WTC11 (cell line): ENCODE data around the gene NOP16. TPM values are rescaled to one million over a fixed set of nuclear protein-coding genes. Genes with fewer than 3 reads are reported as not detected.

ENCODE experiments used
- ATAC-seq: fragments of 200-7000 bp; cut with Tn5 transposase; 2 replicates; pipeline ENCODE4 v1.10.0; 2021; ENCODE audit warnings: mild to moderate bottlenecking, moderate library complexity
- CTCF ChIA-PET: fragments of 300-600 bp; sonication (Branson Sonifier 250); formaldehyde crosslinking; loops from one replicate; lab custom pipeline; 2021; ENCODE audit warnings: antibody characterized with exemption; lab: Charles Lee
- POLR2A ChIA-PET: fragments of 350-600 bp; sonication (Branson Sonifier 250); formaldehyde crosslinking; loops from one replicate; lab custom pipeline; 2021; ENCODE audit warnings: antibody characterized with exemption; lab: Charles Lee
- DNase-seq: peaks from one replicate; pipeline ENCODE4 v3.0.0; 2021; ENCODE audit warnings: low spot score
- H3K27ac Mint-ChIP-seq: 2 replicates; pipeline ENCODE4 v1.8.0; 2021; ENCODE audit warnings: mixed read lengths
- H3K27me3 Mint-ChIP-seq: 2 replicates; pipeline ENCODE4 v1.8.0; 2021; ENCODE audit warnings: low read depth, mild to moderate bottlenecking, moderate library complexity, mixed read lengths
- H3K36me3 Mint-ChIP-seq: 2 replicates; pipeline ENCODE4 v1.8.0; 2021; ENCODE audit warnings: mixed read lengths
- H3K4me1 Mint-ChIP-seq: 2 replicates; pipeline ENCODE4 v1.8.0; 2022; ENCODE audit warnings: mixed read lengths
- H3K4me3 Mint-ChIP-seq: 2 replicates; pipeline ENCODE4 v1.8.0; 2021; ENCODE audit warnings: mild to moderate bottlenecking, moderate library complexity, mixed read lengths
- H3K9me3 Mint-ChIP-seq: 2 replicates; pipeline ENCODE4 v1.8.0; 2021; ENCODE audit warnings: mixed read lengths
- ATF1 ChIP-seq: sonication (generic); formaldehyde crosslinking; IDR thresholded peaks from 2 replicates; pipeline ENCODE4 v1.8.1; 2023; ENCODE audit warnings: mild to moderate bottlenecking, moderate library complexity, missing genetic modification reagents
- FOXP1 ChIP-seq: sonication (generic); formaldehyde crosslinking; IDR thresholded peaks from 2 replicates; pipeline ENCODE4 v1.8.0; 2022; ENCODE audit warnings: missing genetic modification reagents, mild to moderate bottlenecking, moderate library complexity, borderline replicate concordance
- GABPB1 ChIP-seq: sonication (generic); formaldehyde crosslinking; IDR thresholded peaks from 2 replicates; pipeline ENCODE4 v1.8.1; 2023; ENCODE audit warnings: mild to moderate bottlenecking, missing genetic modification reagents
- HMGXB4 ChIP-seq: sonication (generic); formaldehyde crosslinking; IDR thresholded peaks from 2 replicates; pipeline ENCODE4 v1.8.1; 2023; ENCODE audit warnings: mild to moderate bottlenecking, moderate library complexity, missing genetic modification reagents
- IRF1 ChIP-seq: sonication (generic); formaldehyde crosslinking; IDR thresholded peaks from 2 replicates; pipeline ENCODE4 v1.8.0; 2023; ENCODE audit warnings: missing genetic modification reagents
- IRF2 ChIP-seq: sonication (generic); formaldehyde crosslinking; IDR thresholded peaks from 2 replicates; pipeline ENCODE4 v1.8.0; 2022; ENCODE audit warnings: low read depth, missing genetic modification reagents, borderline replicate concordance
- JAZF1 ChIP-seq: fragments of 250-450 bp; sonication (Bioruptor Pico); IDR thresholded peaks from 2 replicates; pipeline ENCODE4 v1.9.0; 2021; ENCODE audit warnings: moderate library complexity, mild to moderate bottlenecking, inconsistent platforms
- JUN ChIP-seq: sonication (generic); formaldehyde crosslinking; IDR thresholded peaks from 2 replicates; pipeline ENCODE4 v1.8.0; 2023; ENCODE audit warnings: mild to moderate bottlenecking, missing genetic modification reagents
- KAT7 ChIP-seq: sonication (generic); formaldehyde crosslinking; IDR thresholded peaks from 2 replicates; pipeline ENCODE4 v1.8.1; 2023; ENCODE audit warnings: missing genetic modification reagents, mild to moderate bottlenecking, borderline replicate concordance
- MAX ChIP-seq: sonication (generic); formaldehyde crosslinking; IDR thresholded peaks from 2 replicates; pipeline ENCODE4 v1.8.0; 2022; ENCODE audit warnings: mild to moderate bottlenecking, missing genetic modification reagents
- SOX15 ChIP-seq: fragments of 250-450 bp; sonication (Bioruptor Pico); IDR thresholded peaks from 2 replicates; pipeline ENCODE4 v1.9.0; 2021; ENCODE audit warnings: mild to moderate bottlenecking
- SP1 ChIP-seq: sonication (generic); formaldehyde crosslinking; conservative IDR thresholded peaks from 2 replicates; pipeline ENCODE4 v1.8.1; 2022; ENCODE audit warnings: missing genetic modification reagents
- TEAD1 ChIP-seq: sonication (generic); formaldehyde crosslinking; IDR thresholded peaks from 2 replicates; pipeline ENCODE4 v1.8.0; 2022; ENCODE audit warnings: mild to moderate bottlenecking, missing genetic modification reagents
- ZBTB43 ChIP-seq: sonication (generic); formaldehyde crosslinking; IDR thresholded peaks from 2 replicates; pipeline ENCODE4 v1.8.1; 2023; ENCODE audit warnings: mild to moderate bottlenecking, missing genetic modification reagents
- ZNF138 ChIP-seq: sonication (generic); formaldehyde crosslinking; conservative IDR thresholded peaks from 2 replicates; pipeline ENCODE4 v1.8.1; 2022; ENCODE audit warnings: mild to moderate bottlenecking, moderate library complexity, missing genetic modification reagents
- ZNF532 ChIP-seq: fragments of 250-450 bp; sonication (Bioruptor Pico); IDR thresholded peaks from 2 replicates; pipeline ENCODE4 v1.9.0; 2021; ENCODE audit warnings: mild to moderate bottlenecking, borderline replicate concordance
- total RNA-seq: library from RNA; stranded (reverse); gene quantifications from 3 replicates; pipeline ENCODE4 v1.2.3, GENCODE V29; 2021

NOP16 gene
- total RNA-seq, 1 experiment from 2014 or later = 57.7 TPM

- TF ChIP-seq MAX (peak; percentile 98), ZNF532 (0 out of 2 replicates have a peak, but pooled peaks have one; percentile 5), IRF2 (CRISPR knock-in tag) (no peak), JAZF1 (CRISPR knock-in tag) (no peak), KAT7 (CRISPR knock-in tag) (peak; percentile 92; the same call in 1 of the 2 replicates), IRF1 (CRISPR knock-in tag) (no peak), ZNF138 (CRISPR knock-in tag) (no peak), JUN (CRISPR knock-in tag) (no peak), ATF1 (CRISPR knock-in tag) (no peak), ZBTB43 (peak; percentile 72), FOXP1 (CRISPR knock-in tag) (peak; percentile 88), HMGXB4 (CRISPR knock-in tag) (0 out of 2 replicates have a peak, but pooled peaks have one; percentile 6)
These were observed at the start of gene NOP16, which contains the start of gene HIGD2A (continued) for GRCh38 chr5:176388444-176389134.

- H3K36me3 Mint-ChIP-seq = peaks cover 9% of the 10 kb centered on the region
- H3K4me3 Mint-ChIP-seq = no peak overlapping the region
- DNase-seq = no peak
- no peak overlapping the region for H3K27ac Mint-ChIP-seq
- CTCF ChIA-PET = interaction anchor here (1.0 kb wide), 1 partner anchor 11 kb away, joined by 6 read pairs; the partner anchor contains the start of gene FAF2
- POLR2A ChIA-PET = no interaction called here
- peaks cover 6% of the 10 kb centered on the region for H3K4me1 Mint-ChIP-seq
- no peak for ATAC-seq
- peaks cover 10% of the 10 kb centered on the region for H3K27me3 Mint-ChIP-seq
- H3K9me3 Mint-ChIP-seq = peaks cover 16% of the 10 kb centered on the region
- no peak for TF ChIP-seq SP1
- TF ChIP-seq GABPB1 = peak; percentile 87
- TF ChIP-seq SOX15 (CRISPR knock-in tag) = no peak
- TF ChIP-seq TEAD1 (CRISPR knock-in tag) = no peak
- TF ChIP-seq, all 79 proteins: peak for 1
These were observed 48.3 kb upstream of the NOP16 start for GRCh38 chr5:176436656-176437055.
